SK-N-SH treated with all-trans-retinoic acid at 6 μM for 48 hours (cell line): ENCODE data around the gene NUMBL.

Experiments used
- ARNTL ChIP-seq: fragments of 450-650 bp; formaldehyde crosslinking; IDR thresholded peaks from 2 replicates; pipeline ENCODE4 v1.5.0; 2020; ENCODE audit warnings: low read depth, mild to moderate bottlenecking, moderate library complexity, borderline replicate concordance
- BACH2 ChIP-seq: fragments of 250-450 bp; sonication (Bioruptor Pico); IDR thresholded peaks from 2 replicates; pipeline ENCODE4 v1.9.0; 2021; ENCODE audit warnings: mild to moderate bottlenecking, borderline replicate concordance
- CSDC2 ChIP-seq: fragments of 250-450 bp; sonication (Bioruptor Pico); IDR thresholded peaks from 2 replicates; pipeline ENCODE4 v1.5.0; 2020; ENCODE audit warnings: mild to moderate bottlenecking, moderate library complexity
- OSR1 ChIP-seq: fragments of 250-450 bp; sonication (Bioruptor Pico); IDR thresholded peaks from 2 replicates; pipeline ENCODE4 v1.8.0; 2022; ENCODE audit warnings: moderate library complexity, mild to moderate bottlenecking, inconsistent platforms
- SNAI2 ChIP-seq: fragments of 250-450 bp; sonication (Bioruptor Pico); IDR thresholded peaks from 2 replicates; pipeline ENCODE4 v1.5.0; 2020; ENCODE audit warnings: mild to moderate bottlenecking, moderate library complexity
- TCF4 ChIP-seq: fragments of 250-450 bp; sonication (Bioruptor Pico); IDR thresholded peaks from 2 replicates; pipeline ENCODE4 v1.8.0; 2021; ENCODE audit warnings: mild to moderate bottlenecking, moderate library complexity, borderline replicate concordance
- ZFP30 ChIP-seq: fragments of 450-650 bp; formaldehyde crosslinking; IDR thresholded peaks from 2 replicates; pipeline ENCODE4 v1.5.0; 2022; ENCODE audit warnings: mild to moderate bottlenecking, moderate library complexity
- ZNF8 ChIP-seq: fragments of 450-650 bp; formaldehyde crosslinking; IDR thresholded peaks from 2 replicates; pipeline ENCODE4 v1.5.0; 2020; ENCODE audit warnings: mild to moderate bottlenecking, moderate library complexity
- TF ChIP-seq, protein P1 (sequence below): fragments of 250-450 bp; sonication (Bioruptor Pico); IDR thresholded peaks from 2 replicates; pipeline ENCODE4 v1.5.1; 2020; ENCODE audit warnings: low read depth, mild to moderate bottlenecking, moderate library complexity
- TF ChIP-seq, protein P2 (sequence below): fragments of 250-450 bp; sonication (Bioruptor Pico); IDR thresholded peaks from 2 replicates; pipeline ENCODE4 v1.8.0; 2020; ENCODE audit warnings: mild to moderate bottlenecking, moderate library complexity, borderline replicate concordance

DNA sequence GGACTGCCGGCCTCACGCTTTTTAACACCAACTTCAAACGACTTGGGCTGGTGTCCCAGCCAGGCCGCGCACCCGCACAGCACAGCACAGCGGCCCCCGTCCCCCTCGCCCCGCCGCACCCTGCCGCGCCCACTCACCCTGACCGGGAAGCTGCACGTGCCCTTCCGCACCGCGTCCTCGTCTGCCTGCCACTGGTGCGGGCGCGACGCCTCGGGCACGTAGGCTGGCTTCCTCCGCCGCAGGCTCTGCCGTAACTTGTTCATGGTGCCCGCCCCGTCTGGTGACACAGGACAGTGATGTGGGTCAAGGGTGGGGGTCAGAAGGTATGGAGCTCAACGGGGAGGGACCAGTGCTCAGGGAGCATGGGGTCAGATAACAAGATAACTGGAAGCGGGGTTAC lies 6.2 kb downstream of the NUMBL start:
- no peak for TF ChIP-seq ARNTL (CRISPR knock-in tag)
- no peak for TF ChIP-seq CSDC2
- TF ChIP-seq OSR1, result no peak
- no peak for TF ChIP-seq ZFP30 (CRISPR knock-in tag)
- no peak for TF ChIP-seq TCF4 (CRISPR knock-in tag)
- TF ChIP-seq, protein P1, sequence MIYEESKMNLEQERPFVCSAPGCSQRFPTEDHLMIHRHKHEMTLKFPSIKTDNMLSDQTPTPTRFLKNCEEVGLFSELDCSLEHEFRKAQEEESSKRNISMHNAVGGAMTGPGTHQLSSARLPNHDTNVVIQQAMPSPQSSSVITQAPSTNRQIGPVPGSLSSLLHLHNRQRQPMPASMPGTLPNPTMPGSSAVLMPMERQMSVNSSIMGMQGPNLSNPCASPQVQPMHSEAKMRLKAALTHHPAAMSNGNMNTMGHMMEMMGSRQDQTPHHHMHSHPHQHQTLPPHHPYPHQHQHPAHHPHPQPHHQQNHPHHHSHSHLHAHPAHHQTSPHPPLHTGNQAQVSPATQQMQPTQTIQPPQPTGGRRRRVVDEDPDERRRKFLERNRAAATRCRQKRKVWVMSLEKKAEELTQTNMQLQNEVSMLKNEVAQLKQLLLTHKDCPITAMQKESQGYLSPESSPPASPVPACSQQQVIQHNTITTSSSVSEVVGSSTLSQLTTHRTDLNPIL, result no peak
- TF ChIP-seq, protein P2, sequence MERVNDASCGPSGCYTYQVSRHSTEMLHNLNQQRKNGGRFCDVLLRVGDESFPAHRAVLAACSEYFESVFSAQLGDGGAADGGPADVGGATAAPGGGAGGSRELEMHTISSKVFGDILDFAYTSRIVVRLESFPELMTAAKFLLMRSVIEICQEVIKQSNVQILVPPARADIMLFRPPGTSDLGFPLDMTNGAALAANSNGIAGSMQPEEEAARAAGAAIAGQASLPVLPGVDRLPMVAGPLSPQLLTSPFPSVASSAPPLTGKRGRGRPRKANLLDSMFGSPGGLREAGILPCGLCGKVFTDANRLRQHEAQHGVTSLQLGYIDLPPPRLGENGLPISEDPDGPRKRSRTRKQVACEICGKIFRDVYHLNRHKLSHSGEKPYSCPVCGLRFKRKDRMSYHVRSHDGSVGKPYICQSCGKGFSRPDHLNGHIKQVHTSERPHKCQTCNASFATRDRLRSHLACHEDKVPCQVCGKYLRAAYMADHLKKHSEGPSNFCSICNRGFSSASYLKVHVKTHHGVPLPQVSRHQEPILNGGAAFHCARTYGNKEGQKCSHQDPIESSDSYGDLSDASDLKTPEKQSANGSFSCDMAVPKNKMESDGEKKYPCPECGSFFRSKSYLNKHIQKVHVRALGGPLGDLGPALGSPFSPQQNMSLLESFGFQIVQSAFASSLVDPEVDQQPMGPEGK (CRISPR knock-in tag), result no peak
- no peak for TF ChIP-seq BACH2 (CRISPR knock-in tag)
- no peak for TF ChIP-seq ZNF8 (CRISPR knock-in tag)
- no peak for TF ChIP-seq SNAI2
